ENCODE data around the gene MPV17L. TPM values are rescaled to one million over a fixed set of nuclear protein-coding genes. Genes with fewer than 3 reads are reported as not detected.

MPV17L gene
- total RNA-seq (2022; extraction: Qiagen RNA extraction; ENCODE audit: low read depth): 4.9 to 6.9 TPM (median 5.5 TPM) in 5 replicates

DNA sequence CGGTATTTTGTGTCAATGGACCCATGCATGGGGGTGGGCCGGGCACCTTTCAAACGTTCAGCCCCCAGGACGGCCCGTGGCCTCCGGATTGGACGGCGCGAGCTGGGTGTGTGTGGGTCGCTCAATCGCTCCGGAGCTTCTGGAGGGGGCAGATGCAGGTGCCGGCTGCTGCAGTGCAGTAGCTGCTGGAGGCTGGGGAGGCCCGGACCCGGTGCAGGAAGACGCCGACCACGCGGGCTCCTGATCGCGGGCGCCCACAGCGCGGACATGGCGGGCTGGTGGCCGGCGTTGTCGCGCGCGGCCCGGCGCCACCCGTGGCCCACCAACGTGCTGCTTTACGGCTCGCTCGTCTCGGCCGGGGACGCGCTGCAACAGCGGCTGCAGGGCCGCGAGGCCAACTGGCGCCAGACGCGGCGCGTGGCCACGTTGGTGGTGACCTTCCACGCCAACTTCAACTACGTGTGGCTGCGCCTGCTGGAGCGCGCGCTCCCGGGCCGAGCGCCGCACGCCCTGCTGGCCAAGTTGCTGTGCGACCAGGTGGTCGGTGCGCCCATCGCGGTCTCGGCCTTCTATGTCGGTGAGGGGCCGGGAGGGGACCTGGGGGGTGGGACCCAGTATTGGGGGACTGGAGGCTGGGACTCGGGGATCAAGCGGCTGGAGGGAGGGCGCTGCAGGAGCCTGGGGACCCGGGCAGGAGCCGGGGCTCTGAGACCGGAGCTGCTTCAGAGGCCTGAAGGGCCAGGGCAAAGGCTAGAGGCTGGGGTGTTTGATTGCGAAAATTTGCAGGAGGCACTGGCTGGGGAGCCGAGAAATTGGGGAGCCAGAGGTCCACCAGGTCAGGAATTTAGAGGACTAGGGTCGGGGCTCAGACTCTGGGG is at the start of gene MPV17L:
Gene MPV17L (plus strand): TSS at position 124 of the 878 bp plus-strand sequence. CDS start 144 bp downstream, at position 268.

DNA sequence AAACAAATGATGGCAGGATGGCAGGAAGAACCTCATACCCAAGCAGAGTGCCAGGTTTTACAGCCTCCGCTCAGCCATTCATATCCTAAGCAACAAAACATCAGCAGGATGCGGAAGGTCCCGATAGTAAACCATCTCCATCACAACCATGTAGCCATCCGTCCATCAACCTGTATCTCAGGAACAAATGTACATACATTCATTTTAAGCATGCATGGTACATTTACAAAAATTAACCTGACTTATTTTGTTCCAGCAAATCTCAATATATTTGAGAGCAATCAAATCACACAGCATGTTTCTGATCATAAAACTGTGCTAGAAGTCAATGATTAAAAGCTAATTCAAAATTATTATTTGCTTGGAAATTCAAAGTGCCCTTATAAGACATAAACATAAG is 17.4 kb upstream of the MPV17L start, which contains the start of gene NPIPA5:
Gene NPIPA5 (minus strand): TSS at position 101 of the 400 bp plus-strand sequence. CDS start 0 bp downstream, at position 101.

DNA sequence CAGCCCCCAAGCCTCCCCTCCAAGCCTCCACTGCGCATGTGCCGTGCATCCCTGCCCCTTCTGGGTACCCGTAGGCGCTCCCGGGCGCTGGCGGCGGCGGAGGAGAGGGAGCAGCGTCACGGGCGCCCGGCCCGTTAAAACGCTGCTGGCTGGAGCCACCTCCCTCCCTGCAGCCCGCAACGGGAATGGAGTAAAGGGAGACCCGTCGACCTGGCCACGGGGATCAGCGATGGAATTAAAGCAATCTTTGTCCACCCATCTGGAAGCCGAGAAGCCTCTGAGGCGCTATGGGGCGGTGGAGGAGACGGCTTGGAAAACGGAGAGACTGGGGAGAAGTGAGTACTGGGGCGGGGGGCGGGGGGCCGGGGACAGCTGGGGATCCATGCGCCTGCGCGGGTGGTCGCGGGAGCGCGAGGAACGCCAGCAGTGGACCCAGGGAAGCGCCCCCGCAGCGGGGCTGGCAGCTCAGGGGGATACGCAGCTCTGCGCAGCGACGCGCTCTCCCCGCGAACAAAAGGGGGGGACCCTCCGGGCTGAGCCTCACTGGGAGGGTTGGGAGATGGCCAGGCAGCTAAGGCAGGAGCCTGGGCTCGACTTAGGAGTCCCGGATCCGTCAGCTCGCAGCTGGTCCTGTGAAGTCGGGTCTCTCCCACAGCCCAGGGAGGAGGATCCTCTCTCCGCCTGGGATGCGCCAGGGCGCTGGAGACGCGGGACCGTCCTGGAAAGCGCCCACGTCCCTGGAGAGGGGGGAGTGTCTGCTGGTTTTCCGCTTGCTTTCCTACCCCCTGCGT is 39.1 kb downstream of the MPV17L start, which contains the start of gene BMERB1:
Gene BMERB1 (plus strand): TSS at position 164 of the 791 bp plus-strand sequence. CDS start 66 bp downstream, at position 230.

Other genes with a start within 250 kb of the MPV17L start
- 0.51 to 6.0 TPM (median 1.3 TPM) in 4 of 5 replicates, not detected in the other for gene NPIPA5, start 17.5 kb upstream of the MPV17L start, total RNA-seq (2022; extraction: Qiagen RNA extraction; ENCODE audit: low read depth)
- gene BMERB1, start 38.8 kb downstream of the MPV17L start, total RNA-seq (2022; extraction: Qiagen RNA extraction; ENCODE audit: low read depth): 80.1 to 90.8 TPM (median 86.9 TPM) in 5 replicates
- 9.4 to 11.9 TPM (median 10.7 TPM) in 5 replicates for gene MARF1, start 247.4 kb downstream of the MPV17L start, total RNA-seq (2022; extraction: Qiagen RNA extraction; ENCODE audit: low read depth)

Measured in A549 treated with RU486 at 1 μM for 4 hours (cell line).